Epidermal melanocyte (primary cell): ENCODE data around the gene TMC1.

Experiments used
- DNase-seq: peaks from one replicate; pipeline ENCODE4 v3.0.0; 2011; ENCODE audit warnings: low spot score; ENCODE audit not compliant: insufficient read length

TMC1 gene

DNA sequence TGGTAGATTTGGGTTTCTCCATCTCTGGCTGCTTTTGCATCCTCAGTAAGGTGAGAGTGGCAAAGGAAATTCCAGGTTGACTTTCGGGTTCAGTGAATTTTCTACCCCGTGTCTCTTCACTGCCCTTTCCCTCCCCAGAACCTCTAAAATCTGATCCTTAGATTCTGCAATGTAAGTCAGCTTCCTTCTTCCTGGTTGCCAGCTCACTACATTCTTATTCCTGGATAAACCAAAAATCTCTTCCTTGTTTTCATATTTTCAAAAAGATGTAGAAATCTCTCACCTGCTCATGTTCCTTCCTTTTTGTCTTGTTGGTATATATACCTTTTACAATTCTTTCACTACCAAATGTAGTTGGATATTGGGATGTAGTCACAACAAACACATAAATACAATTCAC is 145.8 kb downstream of the TMC1 start:
- no peak for DNase-seq

GRCh38 chr9:72674961-72675360 is 153.6 kb downstream of the TMC1 start:
- DNase-seq = no peak

- DNase-seq = no peak
Measured at GRCh38 chr9:72675586-72675985, 154.2 kb downstream of the TMC1 start.

GRCh38 chr9:72680593-72681282 is 159.3 kb downstream of the TMC1 start:
- no peak for DNase-seq

DNA sequence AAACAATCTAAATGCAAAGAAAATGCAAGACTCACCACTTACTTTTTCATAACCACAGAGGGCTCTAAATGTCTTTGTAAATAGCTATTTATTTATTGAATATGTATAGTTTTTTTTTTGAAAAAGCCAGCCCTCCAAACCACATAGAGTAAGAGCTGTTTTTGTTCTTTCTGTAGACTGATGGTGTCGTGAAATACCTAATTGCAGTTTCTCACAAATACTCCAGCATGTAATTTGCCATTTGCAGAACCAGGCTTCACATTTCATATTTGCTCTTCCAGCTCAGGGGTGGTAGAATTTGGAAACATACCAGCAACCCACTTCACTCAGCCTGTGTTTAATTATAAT is 159.8 kb downstream of the TMC1 start:
- DNase-seq = no peak

GRCh38 chr9:72684615-72685014 is 163.2 kb downstream of the TMC1 start:
- DNase-seq = no peak

DNA sequence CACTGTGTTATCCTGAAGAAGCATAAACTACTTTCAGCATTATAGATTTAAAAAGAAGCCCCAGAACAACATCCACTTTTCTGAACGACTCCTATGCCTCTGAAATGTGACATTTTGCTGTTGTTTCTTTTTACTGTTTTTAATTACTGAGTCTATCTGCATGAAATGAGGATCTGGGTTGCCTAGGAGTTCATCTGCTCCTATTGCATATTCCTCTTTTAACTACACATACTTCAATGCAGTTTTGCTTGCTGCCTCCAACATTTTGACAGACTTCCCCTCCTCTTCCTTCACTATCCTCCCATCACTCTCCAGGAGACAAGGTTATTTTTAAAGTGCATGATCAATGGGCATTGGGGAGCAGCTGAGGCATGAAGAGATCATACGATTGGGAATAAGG is 164.5 kb downstream of the TMC1 start:
- no peak for DNase-seq

- DNase-seq = no peak
Measured at GRCh38 chr9:72687331-72687730, 165.9 kb downstream of the TMC1 start.

GRCh38 chr9:72691671-72692070 is 170.3 kb downstream of the TMC1 start:
- DNase-seq = no peak

DNA sequence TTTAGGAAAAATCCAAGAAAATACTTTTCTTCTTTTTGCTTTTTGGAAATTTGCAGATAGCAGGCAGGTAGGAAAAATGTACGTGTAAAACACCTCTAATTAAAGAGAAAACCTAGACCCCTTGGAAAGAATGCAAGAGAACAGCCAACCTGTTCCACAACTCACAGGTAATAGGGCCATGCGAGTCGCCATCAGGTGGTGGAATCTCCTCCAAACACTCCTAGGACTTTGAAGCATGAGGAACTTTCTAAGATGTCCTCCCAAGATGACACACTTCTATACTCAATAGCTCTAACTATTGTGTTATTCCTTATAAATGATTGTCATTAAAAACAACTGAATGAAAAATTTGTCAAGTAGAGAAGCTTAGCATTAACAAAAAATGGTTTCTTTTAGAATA is 174.0 kb downstream of the TMC1 start:
- DNase-seq = no peak

- DNase-seq = no peak
Measured at GRCh38 chr9:72696511-72696910, 175.1 kb downstream of the TMC1 start.

DNA sequence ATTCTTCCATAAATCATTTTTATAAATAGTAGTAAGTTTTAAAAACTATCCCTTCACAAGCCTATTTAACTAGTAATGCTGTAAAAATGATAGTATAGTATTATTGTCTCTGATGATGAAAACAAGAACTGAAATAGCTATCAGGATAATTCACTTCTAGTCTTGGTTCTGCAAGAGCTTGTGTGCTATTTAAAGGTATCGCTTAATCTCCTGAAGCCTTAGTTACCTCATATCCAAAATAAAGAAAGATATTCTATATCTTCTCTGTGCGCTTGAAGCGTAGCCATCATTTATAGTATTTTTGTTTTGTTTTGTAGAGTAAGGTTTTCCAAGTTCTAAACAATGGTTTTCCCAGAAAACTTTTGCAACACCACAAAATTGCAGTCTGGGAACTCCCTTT is 180.1 kb downstream of the TMC1 start:
- DNase-seq = no peak

DNA sequence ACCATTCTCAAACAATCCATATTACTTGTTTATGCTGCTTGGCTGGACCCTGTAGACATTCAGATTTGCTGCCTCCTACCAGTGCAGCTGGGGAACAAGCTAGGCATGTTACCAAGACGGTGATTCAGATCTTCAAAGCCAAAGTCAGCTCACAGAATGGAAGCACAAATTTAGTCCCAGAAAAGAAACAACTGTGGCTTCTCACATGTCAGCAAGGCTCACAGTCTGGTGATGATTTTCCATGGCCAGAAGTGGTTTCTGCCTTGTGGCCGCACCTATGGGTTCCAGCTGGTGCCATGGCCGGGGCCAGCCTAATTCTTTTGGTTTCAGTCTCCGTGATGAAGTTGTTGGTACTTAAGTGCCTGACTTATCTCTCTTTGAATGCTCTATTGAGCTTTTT is 182.2 kb downstream of the TMC1 start:
- no peak for DNase-seq

DNA sequence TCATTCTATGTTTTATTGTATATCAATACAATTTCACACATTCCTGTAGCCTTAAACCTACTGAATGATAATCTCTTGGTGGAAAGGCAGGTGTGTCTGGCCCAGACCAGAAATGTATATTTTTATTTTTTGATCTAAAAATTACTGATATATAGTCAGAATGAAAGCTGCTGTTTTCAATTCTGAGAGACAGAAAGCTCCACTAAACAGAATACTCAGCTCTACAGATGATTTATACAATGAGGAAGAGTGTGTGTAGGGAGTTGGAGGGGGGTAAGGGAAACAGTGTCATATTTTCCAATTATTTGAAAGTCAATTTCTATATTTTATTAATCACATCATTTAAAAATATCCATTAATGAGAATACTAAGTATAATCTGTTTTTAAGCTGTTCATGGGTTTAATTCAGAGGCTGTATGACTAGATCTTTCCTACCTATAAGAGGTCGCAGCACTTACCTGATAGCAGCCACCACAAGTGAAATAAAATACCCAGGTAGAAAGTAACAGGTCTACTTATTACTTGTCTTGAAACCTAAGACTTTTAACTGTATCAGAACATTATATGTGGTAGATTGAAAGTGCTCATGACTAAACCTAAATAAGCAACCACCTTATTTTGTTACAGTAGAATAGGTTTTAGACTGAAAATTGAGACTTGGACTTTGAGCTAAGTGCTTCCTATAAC is 183.4 kb downstream of the TMC1 start:
- no peak for DNase-seq

GRCh38 chr9:72718503-72718902 is 197.1 kb downstream of the TMC1 start:
- DNase-seq = no peak

GRCh38 chr9:72721067-72721466 is 199.7 kb downstream of the TMC1 start:
- no peak for DNase-seq

GRCh38 chr9:72726947-72727346 is 205.5 kb downstream of the TMC1 start:
- no peak for DNase-seq

- DNase-seq = no peak
Measured at GRCh38 chr9:72728031-72728770, 206.8 kb downstream of the TMC1 start.

- no peak for DNase-seq
Measured at GRCh38 chr9:72733895-72734294, 212.5 kb downstream of the TMC1 start.

GRCh38 chr9:72734631-72735030 is 213.2 kb downstream of the TMC1 start:
- no peak for DNase-seq

DNA sequence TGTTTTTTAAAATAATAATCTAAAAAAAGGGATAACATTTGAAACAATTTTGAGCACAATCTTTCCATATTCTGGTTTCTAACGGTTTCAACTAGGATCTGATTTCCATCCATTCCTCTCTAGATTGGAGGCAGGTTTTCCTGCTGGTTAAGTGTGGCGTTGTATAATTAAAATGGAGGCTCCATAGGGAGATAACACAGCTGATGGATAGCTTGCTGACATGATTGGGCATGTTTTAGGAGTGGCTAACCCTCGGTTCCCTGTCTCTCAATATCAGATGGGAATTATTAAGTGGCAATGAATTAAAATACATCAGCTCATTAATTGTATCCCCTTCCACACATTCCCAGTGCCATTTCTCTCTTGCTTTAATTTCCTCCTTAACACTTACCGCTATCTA is 222.4 kb downstream of the TMC1 start:
- no peak for DNase-seq

- DNase-seq = no peak
Measured at GRCh38 chr9:72749276-72749675, 227.9 kb downstream of the TMC1 start.

GRCh38 chr9:72751541-72751940 is 230.1 kb downstream of the TMC1 start:
- no peak for DNase-seq
